ENCODE measurements around the gene STK11IP.

Gene STK11IP

GRCh38 chr2:219562049-219563020 lies 35.3 kb upstream of the STK11IP start:
- no peak for DNase-seq

- DNase-seq = no peak
These were observed 34.3 kb upstream of the STK11IP start for GRCh38 chr2:219563271-219563928.

GRCh38 chr2:219565130-219566080 lies 32.3 kb upstream of the STK11IP start:
- no peak for DNase-seq

- DNase-seq = no peak
These were observed 31.0 kb upstream of the STK11IP start for GRCh38 chr2:219566640-219567039.

GRCh38 chr2:219567131-219567530 lies 30.5 kb upstream of the STK11IP start:
- DNase-seq = no peak

- DNase-seq = no peak
These were observed 29.8 kb upstream of the STK11IP start for GRCh38 chr2:219567791-219568361.

- no peak for DNase-seq
These were observed 28.6 kb upstream of the STK11IP start for GRCh38 chr2:219569041-219569440.

- no peak for DNase-seq
These were observed 28.0 kb upstream of the STK11IP start for GRCh38 chr2:219569635-219570034.

GRCh38 chr2:219570194-219570923 lies 27.3 kb upstream of the STK11IP start:
- DNase-seq = no peak

GRCh38 chr2:219570924-219571310 lies 26.7 kb upstream of the STK11IP start:
- no peak for DNase-seq

GRCh38 chr2:219571311-219572236 lies 26.1 kb upstream of the STK11IP start, which contains the start of gene OBSL1:
OBSL1 (minus strand) TSS chr2:219571539; CDS start chr2:219571232, 307 bp downstream.
- DNase-seq = no peak

GRCh38 chr2:219572237-219573001 lies 25.2 kb upstream of the STK11IP start, which contains the start of gene INHA:
INHA (plus strand) TSS chr2:219572310; CDS start chr2:219572375, 65 bp downstream.
- DNase-seq = no peak

- DNase-seq = no peak
These were observed 24.5 kb upstream of the STK11IP start for GRCh38 chr2:219573166-219573565.

GRCh38 chr2:219574484-219575311 lies 23.0 kb upstream of the STK11IP start:
- DNase-seq = no peak

GRCh38 chr2:219575566-219576504 lies 21.8 kb upstream of the STK11IP start:
- no peak for DNase-seq

- DNase-seq = no peak
These were observed 20.9 kb upstream of the STK11IP start for GRCh38 chr2:219576505-219577388.

Measured in activated CD4-positive, alpha-beta T cell treated with anti-CD3 and anti-CD28 coated beads, Interleukin-2, Interleukin-6, amounts not matched to agents 100 ng/mL and 50 ng/mL, durations not matched to agents 16 hours and 8 hours (primary cell).